Measurements from ENCODE around the gene GLIPR2. TPM values are rescaled to one million over a fixed set of nuclear protein-coding genes. Genes with fewer than 3 reads are reported as not detected.

Gene GLIPR2
- total RNA-seq, 1 donor from 2014 or later = 0.26 TPM

DNA sequence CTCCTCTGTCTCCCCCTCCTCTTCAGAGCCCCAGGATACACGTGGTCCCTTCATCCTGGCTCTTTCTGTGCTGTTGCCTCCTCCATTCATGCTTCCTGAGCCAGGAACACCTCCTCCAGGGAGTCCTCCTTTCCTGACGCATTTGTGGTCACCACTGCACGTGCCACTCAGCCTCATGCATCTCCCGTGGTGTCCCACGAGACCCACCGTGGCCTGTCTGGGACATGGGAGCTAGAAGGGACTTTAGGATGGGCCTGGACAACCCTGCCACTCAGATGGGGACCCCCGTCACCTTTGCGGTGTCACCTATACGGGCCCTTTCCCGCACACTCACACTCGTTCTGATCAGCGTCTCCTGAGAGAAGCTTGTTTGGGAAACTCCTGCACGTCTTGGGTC, 6.7 kb downstream of the GLIPR2 start:
- no peaks in the 10 kb centered on the region for H3K27me3 ChIP-seq (ENCODE audit: control insufficient read depth, insufficient read depth, low read length)
- no peak for DNase-seq (ENCODE audit: low read depth)
- TF ChIP-seq, protein P1, sequence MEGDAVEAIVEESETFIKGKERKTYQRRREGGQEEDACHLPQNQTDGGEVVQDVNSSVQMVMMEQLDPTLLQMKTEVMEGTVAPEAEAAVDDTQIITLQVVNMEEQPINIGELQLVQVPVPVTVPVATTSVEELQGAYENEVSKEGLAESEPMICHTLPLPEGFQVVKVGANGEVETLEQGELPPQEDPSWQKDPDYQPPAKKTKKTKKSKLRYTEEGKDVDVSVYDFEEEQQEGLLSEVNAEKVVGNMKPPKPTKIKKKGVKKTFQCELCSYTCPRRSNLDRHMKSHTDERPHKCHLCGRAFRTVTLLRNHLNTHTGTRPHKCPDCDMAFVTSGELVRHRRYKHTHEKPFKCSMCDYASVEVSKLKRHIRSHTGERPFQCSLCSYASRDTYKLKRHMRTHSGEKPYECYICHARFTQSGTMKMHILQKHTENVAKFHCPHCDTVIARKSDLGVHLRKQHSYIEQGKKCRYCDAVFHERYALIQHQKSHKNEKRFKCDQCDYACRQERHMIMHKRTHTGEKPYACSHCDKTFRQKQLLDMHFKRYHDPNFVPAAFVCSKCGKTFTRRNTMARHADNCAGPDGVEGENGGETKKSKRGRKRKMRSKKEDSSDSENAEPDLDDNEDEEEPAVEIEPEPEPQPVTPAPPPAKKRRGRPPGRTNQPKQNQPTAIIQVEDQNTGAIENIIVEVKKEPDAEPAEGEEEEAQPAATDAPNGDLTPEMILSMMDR (IDR thresholded peaks at IDR 0.05; ENCODE audit: insufficient read depth, low read length, severe bottlenecking) = no peak
- FAIRE-seq = peak; percentile 36
- no peaks in the 10 kb centered on the region for H3K36me3 ChIP-seq (ENCODE audit: control insufficient read depth, insufficient read depth, low read length)
- no peak overlapping the region for H3K4me3 ChIP-seq (ENCODE audit: low read depth, low read length)

DNA sequence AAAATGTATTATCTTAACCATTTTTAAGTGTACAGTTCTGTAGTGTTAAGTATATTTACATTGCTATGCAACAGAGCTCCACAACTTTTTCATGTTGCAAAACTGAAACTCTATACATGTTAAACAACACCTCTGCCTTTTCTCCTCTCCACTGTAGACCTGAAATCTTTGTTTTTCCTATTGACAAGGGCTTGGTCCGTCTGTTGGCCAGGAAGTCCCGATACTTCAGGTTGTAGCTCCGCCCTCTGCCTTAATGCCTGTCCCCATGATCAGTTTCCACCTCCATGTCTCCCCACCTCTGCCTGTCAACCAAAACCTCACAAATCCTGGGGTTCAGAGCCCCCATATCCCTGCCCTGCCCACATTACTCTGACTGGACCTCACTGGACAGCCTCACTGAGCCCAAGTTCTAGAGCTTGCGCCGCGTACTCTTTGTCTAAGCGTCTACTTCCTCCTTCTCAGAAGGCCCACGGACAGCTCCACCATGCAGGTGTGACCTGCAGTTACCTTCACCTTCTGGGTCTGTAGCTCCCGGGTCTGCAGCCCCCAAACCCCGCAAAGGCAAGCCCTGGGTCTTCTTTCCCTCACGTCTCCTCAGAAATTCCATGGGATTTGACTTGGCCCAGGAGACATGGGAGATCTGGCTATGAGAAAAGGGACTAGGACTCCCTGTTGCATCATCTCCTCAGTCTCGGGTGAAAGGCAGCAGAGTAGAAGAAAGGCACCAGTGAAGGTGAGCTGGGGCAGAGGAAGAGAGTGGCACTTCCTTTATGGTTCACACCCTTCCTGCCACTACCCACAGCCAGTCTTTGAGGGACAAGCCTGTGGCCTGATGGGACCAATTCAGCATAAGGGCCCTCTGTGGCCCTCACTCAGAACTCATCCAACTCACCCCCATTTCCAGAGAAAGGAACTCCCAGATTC, 8.0 kb downstream of the GLIPR2 start:
- Histone ChIP-seq H3K36me3 (ENCODE audit: control insufficient read depth, insufficient read depth, low read length) (no peaks in the 10 kb centered on the region), H3K27me3 (ENCODE audit: control insufficient read depth, insufficient read depth, low read length) (no peaks in the 10 kb centered on the region), H3K4me3 (ENCODE audit: low read depth, low read length) (no peak overlapping the region)
- no peak for FAIRE-seq
- TF ChIP-seq, protein P1 (IDR thresholded peaks at IDR 0.05; ENCODE audit: insufficient read depth, low read length, severe bottlenecking) = no peak
- DNase-seq (ENCODE audit: low read depth) = no peak

GRCh38 chr9:36145970-36146369, 9.4 kb downstream of the GLIPR2 start:
- DNase-seq (ENCODE audit: low read depth) (no peak), FAIRE-seq (no peak)
- no peaks in the 10 kb centered on the region for H3K27me3 ChIP-seq (ENCODE audit: control insufficient read depth, insufficient read depth, low read length)
- TF ChIP-seq, protein P1 (IDR thresholded peaks at IDR 0.05; ENCODE audit: insufficient read depth, low read length, severe bottlenecking) = no peak
- no peaks in the 10 kb centered on the region for H3K36me3 ChIP-seq (ENCODE audit: control insufficient read depth, insufficient read depth, low read length)
- no peak overlapping the region for H3K4me3 ChIP-seq (ENCODE audit: low read depth, low read length)

DNA sequence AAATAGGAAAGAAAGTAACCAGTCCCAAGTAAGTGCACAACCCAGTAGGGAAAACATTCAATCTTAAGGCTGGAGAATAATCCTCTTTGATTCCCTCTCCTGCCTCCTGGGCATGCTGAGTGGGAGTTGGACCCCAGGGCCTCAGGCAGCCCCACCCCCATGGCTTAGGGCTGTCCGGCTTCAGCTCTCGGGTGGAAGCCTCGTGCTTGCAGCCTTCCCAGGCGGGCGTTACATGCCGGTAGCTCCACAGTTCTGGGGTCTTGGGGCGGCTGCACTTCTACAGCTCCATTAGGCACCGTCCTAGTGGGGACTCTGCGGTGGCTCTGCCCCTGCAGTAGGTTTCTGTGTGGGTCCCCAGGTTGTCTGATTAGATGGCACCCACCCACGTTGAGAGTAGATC, 10.1 kb downstream of the GLIPR2 start:
- Histone ChIP-seq H3K27me3 (ENCODE audit: control insufficient read depth, insufficient read depth, low read length) (no peaks in the 10 kb centered on the region), H3K4me3 (ENCODE audit: low read depth, low read length) (no peak overlapping the region), H3K36me3 (ENCODE audit: control insufficient read depth, insufficient read depth, low read length) (no peaks in the 10 kb centered on the region)
- FAIRE-seq (no peak), DNase-seq (ENCODE audit: low read depth) (no peak)
- TF ChIP-seq, protein P1 (IDR thresholded peaks at IDR 0.05; ENCODE audit: insufficient read depth, low read length, severe bottlenecking) = no peak

- Histone ChIP-seq H3K4me3 (ENCODE audit: low read depth, low read length) (no peak overlapping the region), H3K36me3 (ENCODE audit: control insufficient read depth, insufficient read depth, low read length) (no peaks in the 10 kb centered on the region), H3K27me3 (ENCODE audit: control insufficient read depth, insufficient read depth, low read length) (no peaks in the 10 kb centered on the region)
- FAIRE-seq (no peak), DNase-seq (ENCODE audit: low read depth) (no peak)
- TF ChIP-seq, protein P1 (IDR thresholded peaks at IDR 0.05; ENCODE audit: insufficient read depth, low read length, severe bottlenecking) = no peak
Observed at GRCh38 chr9:36147441-36148175, 11.1 kb downstream of the GLIPR2 start.
